ENCODE data around the gene CATSPERD.
A peak's percentile ranks its signal among the peaks of the same experiment; 100 is the strongest.

CATSPERD gene

GRCh38 chr19:5809469-5809868 lies 89.0 kb downstream of the CATSPERD start:
- ATAC-seq (no peak), DNase-seq (no peak)
- no peak overlapping the region for H3K4me3 Mint-ChIP-seq
- no peak overlapping the region for H3K27ac Mint-ChIP-seq
- peaks cover 11% of the 10 kb centered on the region for H3K4me1 Mint-ChIP-seq
- no peaks in the 10 kb centered on the region for H3K9me3 Mint-ChIP-seq
- H3K27me3 Mint-ChIP-seq: peaks cover 21% of the 10 kb centered on the region

- peaks cover 10% of the 10 kb centered on the region for H3K27me3 Mint-ChIP-seq
- H3K4me3 Mint-ChIP-seq: no peak overlapping the region
- ATAC-seq: no peak
- peaks cover under 1% of the 10 kb centered on the region for H3K4me1 Mint-ChIP-seq
- DNase-seq: no peak
- H3K9me3 Mint-ChIP-seq: no peaks in the 10 kb centered on the region
- no peak overlapping the region for H3K27ac Mint-ChIP-seq
Observed at GRCh38 chr19:5811117-5811516, 90.7 kb downstream of the CATSPERD start.

GRCh38 chr19:5814123-5814851 lies 93.8 kb downstream of the CATSPERD start:
- Mint-ChIP-seq H3K4me3 (no peak overlapping the region), H3K4me1 (no peaks in the 10 kb centered on the region), H3K27me3 (peaks cover 7% of the 10 kb centered on the region), H3K9me3 (no peaks in the 10 kb centered on the region), H3K27ac (no peak overlapping the region)
- no peak for ATAC-seq
- no peak for DNase-seq

- no peaks in the 10 kb centered on the region for H3K4me1 Mint-ChIP-seq
- ATAC-seq: no peak
- no peak overlapping the region for H3K27ac Mint-ChIP-seq
- no peak overlapping the region for H3K4me3 Mint-ChIP-seq
- peaks cover 7% of the 10 kb centered on the region for H3K27me3 Mint-ChIP-seq
- DNase-seq: no peak
- H3K9me3 Mint-ChIP-seq: no peaks in the 10 kb centered on the region
Observed at GRCh38 chr19:5814852-5815246, 94.4 kb downstream of the CATSPERD start.

- Mint-ChIP-seq H3K27me3 (peaks cover 7% of the 10 kb centered on the region), H3K4me3 (no peak overlapping the region), H3K9me3 (no peaks in the 10 kb centered on the region), H3K4me1 (no peaks in the 10 kb centered on the region), H3K27ac (no peak overlapping the region)
- DNase-seq (no peak), ATAC-seq (no peak)
Observed at GRCh38 chr19:5817218-5817617, 96.8 kb downstream of the CATSPERD start.

- Mint-ChIP-seq H3K4me1 (no peaks in the 10 kb centered on the region), H3K27ac (no peak overlapping the region), H3K27me3 (peaks cover 7% of the 10 kb centered on the region), H3K4me3 (no peak overlapping the region), H3K9me3 (no peaks in the 10 kb centered on the region)
- DNase-seq: no peak
- ATAC-seq: no peak
Observed at GRCh38 chr19:5818594-5818993, 98.2 kb downstream of the CATSPERD start.

GRCh38 chr19:5820785-5821184 lies 100.3 kb downstream of the CATSPERD start:
- Mint-ChIP-seq H3K4me3 (no peak overlapping the region), H3K27ac (no peak overlapping the region)
- ATAC-seq: no peak

GRCh38 chr19:5821521-5822180 lies 101.2 kb downstream of the CATSPERD start:
- H3K4me1 Mint-ChIP-seq: peaks cover 6% of the 10 kb centered on the region
- no peaks in the 10 kb centered on the region for H3K9me3 Mint-ChIP-seq
- no peak for DNase-seq
- ATAC-seq: no peak
- H3K4me3 Mint-ChIP-seq: no peak overlapping the region
- peaks cover 7% of the 10 kb centered on the region for H3K27me3 Mint-ChIP-seq
- H3K27ac Mint-ChIP-seq: no peak overlapping the region

More at GRCh38 chr19:5820785-5821184, 100.3 kb downstream of the CATSPERD start:
- Mint-ChIP-seq H3K4me1 (no peaks in the 10 kb centered on the region), H3K27me3 (peaks cover 7% of the 10 kb centered on the region), H3K9me3 (no peaks in the 10 kb centered on the region)
- no peak for DNase-seq

GRCh38 chr19:5822181-5822844 lies 101.9 kb downstream of the CATSPERD start:
- no peak overlapping the region for H3K4me3 Mint-ChIP-seq
- no peaks in the 10 kb centered on the region for H3K9me3 Mint-ChIP-seq
- DNase-seq: no peak
- H3K27me3 Mint-ChIP-seq: no peaks in the 10 kb centered on the region
- peaks cover 13% of the 10 kb centered on the region for H3K4me1 Mint-ChIP-seq
- no peak overlapping the region for H3K27ac Mint-ChIP-seq
- no peak for ATAC-seq

- H3K4me1 Mint-ChIP-seq: peaks cover 21% of the 10 kb centered on the region
- no peak overlapping the region for H3K4me3 Mint-ChIP-seq
- no peak for ATAC-seq
- H3K27me3 Mint-ChIP-seq: no peaks in the 10 kb centered on the region
- no peaks in the 10 kb centered on the region for H3K9me3 Mint-ChIP-seq
- H3K27ac Mint-ChIP-seq: no peak overlapping the region
- DNase-seq: no peak
Observed at GRCh38 chr19:5823579-5824281, 103.3 kb downstream of the CATSPERD start.

GRCh38 chr19:5824751-5825150 lies 104.3 kb downstream of the CATSPERD start:
- ATAC-seq (no peak), DNase-seq (no peak)
- peaks cover 21% of the 10 kb centered on the region for H3K4me1 Mint-ChIP-seq
- no peaks in the 10 kb centered on the region for H3K9me3 Mint-ChIP-seq
- H3K4me3 Mint-ChIP-seq: no peak overlapping the region
- H3K27ac Mint-ChIP-seq: no peak overlapping the region
- H3K27me3 Mint-ChIP-seq: no peaks in the 10 kb centered on the region

- ATAC-seq (no peak), DNase-seq (no peak)
- Mint-ChIP-seq H3K27me3 (no peaks in the 10 kb centered on the region), H3K4me1 (peaks cover 24% of the 10 kb centered on the region), H3K4me3 (no peak overlapping the region), H3K27ac (no peak overlapping the region), H3K9me3 (no peaks in the 10 kb centered on the region)
Observed at GRCh38 chr19:5825178-5825577, 104.7 kb downstream of the CATSPERD start.

GRCh38 chr19:5826531-5827341 lies 106.3 kb downstream of the CATSPERD start:
- Mint-ChIP-seq H3K27ac (peak overlapping the region; percentile 86 to 96), H3K4me3 (peak overlapping the region; percentile 99 to 100), H3K4me1 (peaks cover 26% of the 10 kb centered on the region), H3K27me3 (no peaks in the 10 kb centered on the region), H3K9me3 (no peaks in the 10 kb centered on the region)
- ATAC-seq (no peak), DNase-seq (peak in 1 of 2 donors; percentile 31)

GRCh38 chr19:5827342-5827890 lies 107.0 kb downstream of the CATSPERD start:
- no peak for DNase-seq
- no peaks in the 10 kb centered on the region for H3K9me3 Mint-ChIP-seq
- peak overlapping the region; percentile 99 to 100 for H3K4me3 Mint-ChIP-seq
- ATAC-seq: no peak
- no peaks in the 10 kb centered on the region for H3K27me3 Mint-ChIP-seq
- peak overlapping the region; percentile 69 to 96 for H3K27ac Mint-ChIP-seq
- peaks cover 26% of the 10 kb centered on the region for H3K4me1 Mint-ChIP-seq
